Hematopoietic multipotent progenitor cell (in vitro differentiated cells): ENCODE data around the gene PIWIL4. TPM values are rescaled to one million over a fixed set of nuclear protein-coding genes. Genes with fewer than 3 reads are reported as not detected.
A peak's percentile ranks its signal among the peaks of the same experiment; 100 is the strongest.

Experiments
- DNase-seq, 3 donors: peaks; one replicate each; pipeline ENCODE4 v3.0.0-alpha.2; 2011 to 2015; ENCODE audit warnings: low read depth in 2 of 3, low spot score in 2 of 3
- total RNA-seq: library from RNA; depleted of rRNA; stranded (reverse); fragments of >200 nt; gene quantifications from one replicate; pipeline ENCODE4 v1.2.3, GENCODE V29; 2012

The PIWIL4 gene
- 3.5 TPM for total RNA-seq

GRCh38 chr11:94567181-94567670 lies at the start of gene PIWIL4:
TSS of gene PIWIL4 (plus strand) at chr11:94567368. CDS start at chr11:94567519, 151 bp downstream.
- DNase-seq = no peak

GRCh38 chr11:94518300-94518699 lies 48.9 kb upstream of the PIWIL4 start:
- DNase-seq = no peak

DNA sequence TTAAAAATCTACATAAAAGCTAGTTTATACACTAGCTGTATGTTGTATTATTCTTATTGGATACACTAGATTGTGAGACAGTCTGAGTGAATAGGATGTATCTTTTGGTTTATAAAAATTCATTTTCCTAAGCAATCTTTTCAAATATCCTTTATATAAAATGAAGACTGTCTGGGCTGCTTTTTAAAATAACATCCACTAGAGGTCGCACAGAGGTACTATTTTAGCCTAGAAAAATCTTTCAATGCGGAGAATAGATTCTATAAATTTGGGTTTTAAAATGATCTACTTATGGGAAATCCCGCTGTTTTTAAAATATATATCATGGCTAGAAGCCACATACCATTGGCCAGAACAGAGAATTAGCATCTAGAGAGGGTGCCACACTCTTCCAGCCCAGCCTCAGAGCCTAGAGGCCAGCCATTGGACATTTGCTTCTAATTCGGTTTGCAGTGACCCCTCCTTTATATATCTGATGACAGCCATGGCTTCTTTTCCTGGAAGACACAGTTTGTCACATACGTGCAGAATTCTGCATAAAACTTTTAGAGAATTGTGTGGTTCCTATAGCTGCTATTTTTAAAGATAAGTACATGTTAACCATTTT lies 47.6 kb upstream of the PIWIL4 start:
- peak in 2 of 3 donors; percentile 28 to 60 for DNase-seq

DNA sequence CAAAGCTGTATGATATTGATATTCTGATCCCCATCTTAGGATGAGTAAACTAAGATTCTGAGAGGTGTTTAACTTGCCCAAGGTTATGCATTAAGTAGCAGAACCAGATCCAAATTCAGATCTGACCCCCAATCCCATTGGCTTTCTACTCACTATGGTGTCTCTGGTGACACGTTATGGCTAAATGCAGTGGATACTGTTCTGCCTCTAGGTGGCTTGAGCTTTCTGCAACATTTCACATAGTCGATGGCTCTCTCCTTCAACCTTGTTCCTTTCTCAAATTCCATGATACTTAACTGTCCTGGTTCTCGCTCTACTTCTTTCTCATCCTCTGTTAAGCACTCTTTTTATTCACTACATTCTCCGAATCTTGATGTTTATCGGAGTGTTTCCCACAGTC lies 45.5 kb upstream of the PIWIL4 start:
- DNase-seq = peak in 1 of 3 donors; percentile 34

GRCh38 chr11:94524341-94524740 lies 42.8 kb upstream of the PIWIL4 start:
- DNase-seq = no peak

DNA sequence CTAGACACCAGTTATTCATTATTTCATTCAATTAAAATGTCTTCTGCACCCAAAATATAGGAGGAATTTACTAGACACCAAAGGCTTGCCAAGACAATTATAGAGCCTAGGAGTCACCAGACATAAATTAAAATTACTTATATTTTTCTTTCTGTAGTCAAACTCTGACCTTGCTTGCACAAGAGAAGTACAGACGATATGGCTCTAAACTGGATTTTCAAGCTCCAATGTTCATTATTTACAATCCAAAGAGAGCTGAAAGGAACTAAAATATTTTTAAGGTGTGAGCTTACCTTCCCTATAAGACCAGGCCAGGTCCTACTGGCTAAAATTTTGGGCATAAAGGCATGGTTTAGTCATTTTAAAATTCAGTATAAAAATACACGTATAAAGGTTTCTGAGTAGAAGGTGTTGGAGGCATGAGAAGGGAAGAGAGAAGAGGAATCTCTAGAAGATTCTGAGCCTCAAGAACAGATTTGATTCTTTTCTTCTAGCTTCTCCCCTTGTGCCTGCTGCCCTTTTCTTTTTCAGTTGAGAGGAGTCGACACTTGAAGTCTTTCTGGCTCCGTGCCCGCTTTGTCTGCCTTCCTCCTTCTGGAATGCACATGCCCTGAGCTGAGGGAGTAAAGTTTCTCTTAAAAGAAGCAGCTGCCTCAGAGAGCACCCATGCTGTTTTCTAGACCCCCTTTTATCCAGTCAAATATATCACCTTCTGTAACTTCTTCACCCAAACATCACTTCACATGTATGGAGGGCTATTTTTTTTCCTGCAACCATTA lies 41.4 kb upstream of the PIWIL4 start:
- DNase-seq = peak in 1 of 3 donors; percentile 69

DNA sequence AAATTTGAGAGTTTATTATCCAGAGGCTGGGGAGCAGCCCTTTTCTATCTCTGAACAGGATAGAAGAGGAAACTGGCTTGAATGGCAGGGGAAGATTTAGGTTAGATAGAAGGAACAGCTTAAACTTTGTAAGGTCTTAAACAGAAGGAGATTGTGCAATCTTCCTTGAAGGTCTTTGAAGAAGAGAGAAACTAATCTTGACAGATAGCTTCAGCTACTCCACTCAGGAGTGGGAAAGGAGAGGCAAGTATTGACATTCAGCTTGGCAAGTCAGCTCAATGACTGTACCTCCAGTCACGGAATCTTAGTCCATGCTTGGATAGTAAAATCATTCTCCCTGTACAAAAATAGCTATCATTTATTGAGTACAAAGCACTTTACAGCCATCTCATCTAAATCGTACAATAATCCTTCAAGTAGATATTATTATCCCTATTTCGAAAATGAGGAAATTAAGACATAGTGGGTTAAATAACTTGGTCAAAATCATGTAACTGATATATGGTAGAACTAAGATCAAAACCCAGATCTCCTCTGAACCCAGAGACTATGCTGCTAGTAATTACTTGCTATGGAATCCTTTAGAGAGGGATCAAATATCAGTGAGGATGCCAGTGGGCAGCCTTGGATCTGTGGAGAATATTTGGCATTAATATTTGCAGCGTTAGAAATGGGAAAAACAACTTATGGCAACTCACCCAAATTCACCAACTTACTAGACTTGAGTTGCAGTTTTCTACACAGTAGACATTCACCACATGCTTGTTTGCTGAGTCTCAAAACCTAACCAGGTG lies 40.3 kb upstream of the PIWIL4 start:
- no peak for DNase-seq

GRCh38 chr11:94528551-94528950 lies 38.6 kb upstream of the PIWIL4 start:
- no peak for DNase-seq

GRCh38 chr11:94532211-94532610 lies 35.0 kb upstream of the PIWIL4 start:
- DNase-seq = no peak

- no peak for DNase-seq
These were observed 34.0 kb upstream of the PIWIL4 start for GRCh38 chr11:94533206-94533605.

- no peak for DNase-seq
These were observed 33.2 kb upstream of the PIWIL4 start for GRCh38 chr11:94533696-94534630.

- no peak for DNase-seq
These were observed 30.8 kb upstream of the PIWIL4 start for GRCh38 chr11:94536386-94536785.

DNA sequence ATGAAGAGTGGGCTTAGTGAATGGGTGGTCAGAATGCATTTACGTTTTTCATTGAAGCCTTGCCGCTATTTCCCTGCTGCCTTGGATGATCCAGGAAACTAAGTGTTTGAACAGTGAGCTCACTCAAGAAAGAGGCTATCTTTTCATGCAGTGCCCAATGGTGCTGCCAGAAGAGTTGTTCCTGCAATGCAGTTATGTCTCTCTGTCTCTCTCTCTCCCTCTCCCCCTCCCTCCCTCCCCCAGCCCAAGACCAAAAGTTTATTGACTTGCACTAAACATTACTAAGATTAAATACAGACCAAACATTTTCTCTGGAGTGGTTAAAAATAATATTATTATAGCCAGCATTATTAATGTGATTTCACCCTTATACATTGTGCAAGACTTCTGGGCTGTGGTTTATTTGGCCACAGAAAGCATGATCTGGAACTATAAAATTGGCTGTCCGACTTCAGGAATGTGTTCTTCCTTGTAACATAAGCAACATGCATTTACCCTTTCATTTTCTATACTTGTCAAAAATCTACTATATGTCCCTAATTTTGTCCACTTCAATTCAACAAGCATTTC lies 30.1 kb upstream of the PIWIL4 start:
- DNase-seq = no peak

DNA sequence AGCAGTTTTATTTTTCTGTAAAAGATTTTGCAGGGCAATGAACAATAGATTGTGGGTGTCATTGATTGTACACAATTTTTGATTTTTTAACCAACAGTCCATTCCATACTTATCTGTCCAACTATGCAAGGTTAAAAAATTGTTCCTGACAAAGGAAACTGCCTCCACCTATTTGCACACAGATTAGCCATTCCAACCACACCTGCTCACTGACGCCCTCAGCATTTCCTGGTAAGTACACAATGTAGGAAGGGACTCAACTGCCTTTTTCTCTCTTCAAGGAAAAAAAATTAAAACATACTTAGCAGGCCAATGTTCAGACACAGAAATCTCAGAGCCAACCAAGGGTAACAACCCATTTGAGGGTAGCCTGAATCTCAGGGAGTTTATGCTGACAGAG lies 27.7 kb upstream of the PIWIL4 start:
- no peak for DNase-seq

- DNase-seq = peak; percentile 46 to 86 (median 84)
These were observed 23.2 kb upstream of the PIWIL4 start, which contains the start of gene FUT4 for GRCh38 chr11:94543695-94544645. TSS of gene FUT4 (plus strand) at chr11:94543921. CDS start at chr11:94544134, 213 bp downstream.

DNA sequence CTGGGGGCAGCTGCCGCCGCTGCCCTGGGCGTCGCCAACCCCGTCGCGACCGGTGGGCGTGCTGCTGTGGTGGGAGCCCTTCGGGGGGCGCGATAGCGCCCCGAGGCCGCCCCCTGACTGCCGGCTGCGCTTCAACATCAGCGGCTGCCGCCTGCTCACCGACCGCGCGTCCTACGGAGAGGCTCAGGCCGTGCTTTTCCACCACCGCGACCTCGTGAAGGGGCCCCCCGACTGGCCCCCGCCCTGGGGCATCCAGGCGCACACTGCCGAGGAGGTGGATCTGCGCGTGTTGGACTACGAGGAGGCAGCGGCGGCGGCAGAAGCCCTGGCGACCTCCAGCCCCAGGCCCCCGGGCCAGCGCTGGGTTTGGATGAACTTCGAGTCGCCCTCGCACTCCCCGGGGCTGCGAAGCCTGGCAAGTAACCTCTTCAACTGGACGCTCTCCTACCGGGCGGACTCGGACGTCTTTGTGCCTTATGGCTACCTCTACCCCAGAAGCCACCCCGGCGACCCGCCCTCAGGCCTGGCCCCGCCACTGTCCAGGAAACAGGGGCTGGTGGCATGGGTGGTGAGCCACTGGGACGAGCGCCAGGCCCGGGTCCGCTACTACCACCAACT lies 22.4 kb upstream of the PIWIL4 start:
- no peak for DNase-seq

DNA sequence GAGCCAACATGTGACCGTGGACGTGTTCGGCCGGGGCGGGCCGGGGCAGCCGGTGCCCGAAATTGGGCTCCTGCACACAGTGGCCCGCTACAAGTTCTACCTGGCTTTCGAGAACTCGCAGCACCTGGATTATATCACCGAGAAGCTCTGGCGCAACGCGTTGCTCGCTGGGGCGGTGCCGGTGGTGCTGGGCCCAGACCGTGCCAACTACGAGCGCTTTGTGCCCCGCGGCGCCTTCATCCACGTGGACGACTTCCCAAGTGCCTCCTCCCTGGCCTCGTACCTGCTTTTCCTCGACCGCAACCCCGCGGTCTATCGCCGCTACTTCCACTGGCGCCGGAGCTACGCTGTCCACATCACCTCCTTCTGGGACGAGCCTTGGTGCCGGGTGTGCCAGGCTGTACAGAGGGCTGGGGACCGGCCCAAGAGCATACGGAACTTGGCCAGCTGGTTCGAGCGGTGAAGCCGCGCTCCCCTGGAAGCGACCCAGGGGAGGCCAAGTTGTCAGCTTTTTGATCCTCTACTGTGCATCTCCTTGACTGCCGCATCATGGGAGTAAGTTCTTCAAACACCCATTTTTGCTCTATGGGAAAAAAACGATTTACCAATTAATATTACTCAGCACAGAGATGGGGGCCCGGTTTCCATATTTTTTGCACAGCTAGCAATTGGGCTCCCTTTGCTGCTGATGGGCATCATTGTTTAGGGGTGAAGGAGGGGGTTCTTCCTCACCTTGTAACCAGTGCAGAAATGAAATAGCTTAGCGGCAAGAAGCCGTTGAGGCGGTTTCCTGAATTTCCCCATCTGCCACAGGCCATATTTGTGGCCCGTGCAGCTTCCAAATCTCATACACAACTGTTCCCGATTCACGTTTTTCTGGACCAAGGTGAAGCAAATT lies 21.7 kb upstream of the PIWIL4 start:
- DNase-seq = no peak
